GM21367 (cell line): ENCODE measurements around the gene FAHD1.
"Not testable (repeated sequence)": the region's sequence is repeated elsewhere in the genome, so short reads cannot be mapped to it uniquely, and the experiment has no call there.

ENCODE experiments used
- ATAC-seq: cut with Tn5 transposase; IDR thresholded peaks from one replicate; pipeline ENCODE4 v1.9.1; 2021; ENCODE audit not compliant: unreplicated experiment

Gene FAHD1

GRCh38 chr16:1834096-1834495, 7.1 kb downstream of the FAHD1 start:
- ATAC-seq = no peak

GRCh38 chr16:1839554-1839953, 12.5 kb downstream of the FAHD1 start:
- ATAC-seq = no peak

GRCh38 chr16:1845985-1846384, 19.0 kb downstream of the FAHD1 start:
- ATAC-seq = no peak

GRCh38 chr16:1846416-1846815, 19.4 kb downstream of the FAHD1 start:
- ATAC-seq = no peak

GRCh38 chr16:1850981-1851380, 24.0 kb downstream of the FAHD1 start:
- no peak for ATAC-seq

- no peak for ATAC-seq
Observed at GRCh38 chr16:1851793-1852192, 24.8 kb downstream of the FAHD1 start.

GRCh38 chr16:1857433-1858097, 30.6 kb downstream of the FAHD1 start:
- ATAC-seq = no peak

- no peak for ATAC-seq
Observed at GRCh38 chr16:1858189-1858865, 31.3 kb downstream of the FAHD1 start.

GRCh38 chr16:1859650-1860049, 32.6 kb downstream of the FAHD1 start:
- ATAC-seq = no peak

- ATAC-seq = no peak
Observed at GRCh38 chr16:1861730-1862129, 34.7 kb downstream of the FAHD1 start.

GRCh38 chr16:1862394-1862793, 35.4 kb downstream of the FAHD1 start:
- no peak for ATAC-seq

- no peak for ATAC-seq
Observed at GRCh38 chr16:1863681-1864460, 36.9 kb downstream of the FAHD1 start.

GRCh38 chr16:1865902-1866690, 39.1 kb downstream of the FAHD1 start:
- no peak for ATAC-seq

GRCh38 chr16:1870365-1871082, 43.5 kb downstream of the FAHD1 start:
- no peak for ATAC-seq

- no peak for ATAC-seq
Observed at GRCh38 chr16:1871974-1872635, 45.1 kb downstream of the FAHD1 start, which contains the start of gene MEIOB. Gene MEIOB, minus strand, starts transcription at chr16:1872164. Its CDS starts 3,989 bp downstream, at chr16:1868175.

GRCh38 chr16:1874854-1875253, 47.8 kb downstream of the FAHD1 start:
- no peak for ATAC-seq

- ATAC-seq = not testable (repeated sequence)
Observed at GRCh38 chr16:1876066-1876465, 49.1 kb downstream of the FAHD1 start.

GRCh38 chr16:1876468-1876867, 49.5 kb downstream of the FAHD1 start:
- ATAC-seq = no peak

GRCh38 chr16:1877089-1877488, 50.1 kb downstream of the FAHD1 start:
- ATAC-seq = no peak

GRCh38 chr16:1877804-1878203, 50.8 kb downstream of the FAHD1 start:
- ATAC-seq = no peak
